ENCODE data around the gene OR4B1. TPM values are rescaled to one million over a fixed set of nuclear protein-coding genes. Genes with fewer than 3 reads are reported as not detected.

Gene OR4B1
- total RNA-seq, 1 experiment from 2014 or later = not detected

DNA sequence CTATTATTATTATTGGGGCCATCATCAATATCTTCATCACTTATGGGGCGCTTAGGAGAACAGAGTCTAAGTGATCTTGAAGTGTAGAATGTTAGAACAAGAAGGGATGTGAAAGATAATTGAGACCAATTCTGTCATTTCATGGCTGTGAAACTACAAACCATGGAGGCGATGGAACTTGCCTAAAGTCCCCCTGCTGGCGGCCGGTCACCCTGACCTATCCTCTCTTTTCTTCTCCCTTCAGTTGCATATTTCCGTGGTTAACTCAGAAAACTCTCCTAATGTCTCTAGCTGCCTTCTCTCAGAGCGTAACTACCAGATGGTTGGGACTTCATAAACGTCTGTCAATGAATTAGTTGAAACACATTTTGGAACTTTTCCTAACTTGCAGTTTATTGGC lies 6.6 kb upstream of the OR4B1 start:
- no peak overlapping the region for H2AK5ac ChIP-seq (ENCODE audit: insufficient read length, low read length)
- H3K4me2 ChIP-seq (ENCODE audit: insufficient read depth, insufficient read length, low read length) = no peak overlapping the region
- TF ChIP-seq, protein P1, sequence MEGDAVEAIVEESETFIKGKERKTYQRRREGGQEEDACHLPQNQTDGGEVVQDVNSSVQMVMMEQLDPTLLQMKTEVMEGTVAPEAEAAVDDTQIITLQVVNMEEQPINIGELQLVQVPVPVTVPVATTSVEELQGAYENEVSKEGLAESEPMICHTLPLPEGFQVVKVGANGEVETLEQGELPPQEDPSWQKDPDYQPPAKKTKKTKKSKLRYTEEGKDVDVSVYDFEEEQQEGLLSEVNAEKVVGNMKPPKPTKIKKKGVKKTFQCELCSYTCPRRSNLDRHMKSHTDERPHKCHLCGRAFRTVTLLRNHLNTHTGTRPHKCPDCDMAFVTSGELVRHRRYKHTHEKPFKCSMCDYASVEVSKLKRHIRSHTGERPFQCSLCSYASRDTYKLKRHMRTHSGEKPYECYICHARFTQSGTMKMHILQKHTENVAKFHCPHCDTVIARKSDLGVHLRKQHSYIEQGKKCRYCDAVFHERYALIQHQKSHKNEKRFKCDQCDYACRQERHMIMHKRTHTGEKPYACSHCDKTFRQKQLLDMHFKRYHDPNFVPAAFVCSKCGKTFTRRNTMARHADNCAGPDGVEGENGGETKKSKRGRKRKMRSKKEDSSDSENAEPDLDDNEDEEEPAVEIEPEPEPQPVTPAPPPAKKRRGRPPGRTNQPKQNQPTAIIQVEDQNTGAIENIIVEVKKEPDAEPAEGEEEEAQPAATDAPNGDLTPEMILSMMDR (conservative IDR thresholded peaks at IDR 0.05) = peak; percentile 26; the same call in 1 of the 3 replicates
- no peak overlapping the region for H3K56ac ChIP-seq (ENCODE audit: insufficient read length, low read depth, low read length)
- H2BK15ac ChIP-seq (ENCODE audit: low read depth, low read length) = no peak overlapping the region
- H3K4me1 ChIP-seq (ENCODE audit: insufficient read depth, low read length) = no peaks in the 10 kb centered on the region
- H3K9me3 ChIP-seq (ENCODE audit: control insufficient read depth, low read depth, low read length) = peaks cover 72% of the 10 kb centered on the region
- no peak overlapping the region for H3K27ac ChIP-seq (ENCODE audit: insufficient read length, low read depth, low read length)
- H2BK12ac ChIP-seq (ENCODE audit: insufficient read length, low read depth, low read length) = no peak overlapping the region
- H2BK120ac ChIP-seq (ENCODE audit: low read depth, low read length, poor library complexity, severe bottlenecking) = no peak overlapping the region
- H2AFZ ChIP-seq (ENCODE audit: low read length) = no peak overlapping the region
- H3K18ac ChIP-seq (ENCODE audit: insufficient read length, low read depth, low read length) = no peak overlapping the region
- no peak overlapping the region for H4K5ac ChIP-seq (ENCODE audit: insufficient read length, low read depth, low read length)
- H3K4ac ChIP-seq (ENCODE audit: low read depth, low read length) = no peak overlapping the region
- no peak overlapping the region for H2BK20ac ChIP-seq (ENCODE audit: low read depth, low read length, poor library complexity, severe bottlenecking)
- no peak overlapping the region for H3K23ac ChIP-seq (ENCODE audit: insufficient read length, low read depth, low read length)
- Mint-ChIP-seq H3K4me3 (no peak overlapping the region), H3K27ac (no peak overlapping the region), H3K9me3 (peaks cover 93% of the 10 kb centered on the region in 2 experiments), H3K36me3 (ENCODE audit: insufficient read depth in 1 of 3, low read depth in 3 of 3) (peaks cover 0 to 14% (median 5%) of the 10 kb centered on the region in 3 experiments; a peak in 4 of 7 replicates), H3K27me3 (ENCODE audit: low read depth) (no peaks in the 10 kb centered on the region; the same call in 1 of the 2 replicates), H3K4me1 (no peaks in the 10 kb centered on the region)
- no peak overlapping the region for H4K8ac ChIP-seq (replicated peaks; ENCODE audit: insufficient read length, low read depth, low read length)
- H3K79me2 ChIP-seq (ENCODE audit: insufficient read depth, low read length) = no peaks in the 10 kb centered on the region
- H3K9ac ChIP-seq (ENCODE audit: extremely low read depth, insufficient read length, low read length) = no peak overlapping the region
- no CpG with 5 or more reads among the region's 7 CpGs for WGBS (ENCODE audit: extremely low coverage, insufficient read length, low lambda C conversion rate)
- peak; percentile 29 for DNase-seq
- H3K79me1 ChIP-seq (ENCODE audit: insufficient read depth, low read depth, low read length, poor library complexity, severe bottlenecking) = no peaks in the 10 kb centered on the region
- no peak overlapping the region for H2BK5ac ChIP-seq (ENCODE audit: insufficient read length, low read length)
- H3K23me2 ChIP-seq (ENCODE audit: insufficient read length, low read depth, low read length, poor library complexity, severe bottlenecking) = no peaks in the 10 kb centered on the region
- H3K14ac ChIP-seq (ENCODE audit: insufficient read depth, low read length) = no peak overlapping the region
- H4K91ac ChIP-seq (ENCODE audit: insufficient read length, low read depth, low read length) = no peak overlapping the region
- H3K27me3 ChIP-seq (ENCODE audit: insufficient read depth, low read length) = no peaks in the 10 kb centered on the region
- no peak overlapping the region for H3T11ph ChIP-seq (ENCODE audit: low read length)
- H4K20me1 ChIP-seq (ENCODE audit: control insufficient read depth, insufficient read depth, insufficient read length) = no peaks in the 10 kb centered on the region

Measured in H9 (cell line).